ENCODE measurements around the gene PHF21A.

GRCh38 chr11:46160100-46160499 is 38.8 kb upstream of the PHF21A start:
- TF ChIP-seq POU5F1 (IDR thresholded peaks at IDR 0.05; ENCODE audit: low read depth, low read length) (no peak), POLR2A (IDR thresholded peaks at IDR 0.05; ENCODE audit: control extremely low read depth in 1 of 2, low read depth in 2 of 2, low read length in 2 of 2) (no peak), HDAC2 (IDR thresholded peaks at IDR 0.05; ENCODE audit: borderline replicate concordance in 1 of 2, low read depth in 2 of 2, low read length in 2 of 2) (no peak), EZH2 (IDR thresholded peaks at IDR 0.05; ENCODE audit: low read depth, low read length, severe bottlenecking) (no peak), YY1 (IDR thresholded peaks at IDR 0.05; ENCODE audit: low read depth, low read length) (no peak), ZNF274 (IDR thresholded peaks at IDR 0.05; ENCODE audit: borderline replicate concordance, extremely low read depth, low read length) (no peak), EP300 (IDR thresholded peaks at IDR 0.05; ENCODE audit: borderline replicate concordance in 1 of 2, low read depth in 2 of 2, low read length in 2 of 2) (no peak), GTF2F1 (IDR thresholded peaks at IDR 0.05; ENCODE audit: borderline replicate concordance, low read depth, low read length) (no peak), POLR2AphosphoS5 (IDR thresholded peaks at IDR 0.05; ENCODE audit: low read depth, low read length) (no peak), SIN3A (conservative IDR thresholded peaks at IDR 0.05 in 1 of 2, IDR thresholded peaks at IDR 0.05 in 1 of 2; ENCODE audit: low read depth in 1 of 2, low read length in 2 of 2) (no peak)
- TF ChIP-seq, protein P1, sequence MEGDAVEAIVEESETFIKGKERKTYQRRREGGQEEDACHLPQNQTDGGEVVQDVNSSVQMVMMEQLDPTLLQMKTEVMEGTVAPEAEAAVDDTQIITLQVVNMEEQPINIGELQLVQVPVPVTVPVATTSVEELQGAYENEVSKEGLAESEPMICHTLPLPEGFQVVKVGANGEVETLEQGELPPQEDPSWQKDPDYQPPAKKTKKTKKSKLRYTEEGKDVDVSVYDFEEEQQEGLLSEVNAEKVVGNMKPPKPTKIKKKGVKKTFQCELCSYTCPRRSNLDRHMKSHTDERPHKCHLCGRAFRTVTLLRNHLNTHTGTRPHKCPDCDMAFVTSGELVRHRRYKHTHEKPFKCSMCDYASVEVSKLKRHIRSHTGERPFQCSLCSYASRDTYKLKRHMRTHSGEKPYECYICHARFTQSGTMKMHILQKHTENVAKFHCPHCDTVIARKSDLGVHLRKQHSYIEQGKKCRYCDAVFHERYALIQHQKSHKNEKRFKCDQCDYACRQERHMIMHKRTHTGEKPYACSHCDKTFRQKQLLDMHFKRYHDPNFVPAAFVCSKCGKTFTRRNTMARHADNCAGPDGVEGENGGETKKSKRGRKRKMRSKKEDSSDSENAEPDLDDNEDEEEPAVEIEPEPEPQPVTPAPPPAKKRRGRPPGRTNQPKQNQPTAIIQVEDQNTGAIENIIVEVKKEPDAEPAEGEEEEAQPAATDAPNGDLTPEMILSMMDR (IDR thresholded peaks at IDR 0.05; ENCODE audit: control extremely low read depth in 1 of 3, insufficient read depth in 1 of 3, low read depth in 1 of 3, low read length in 3 of 3), result peak; percentile 8 to 35 (median 24); a peak in 2 of 4 replicates
